ENCODE data around the gene MSI2.

The MSI2 gene

DNA sequence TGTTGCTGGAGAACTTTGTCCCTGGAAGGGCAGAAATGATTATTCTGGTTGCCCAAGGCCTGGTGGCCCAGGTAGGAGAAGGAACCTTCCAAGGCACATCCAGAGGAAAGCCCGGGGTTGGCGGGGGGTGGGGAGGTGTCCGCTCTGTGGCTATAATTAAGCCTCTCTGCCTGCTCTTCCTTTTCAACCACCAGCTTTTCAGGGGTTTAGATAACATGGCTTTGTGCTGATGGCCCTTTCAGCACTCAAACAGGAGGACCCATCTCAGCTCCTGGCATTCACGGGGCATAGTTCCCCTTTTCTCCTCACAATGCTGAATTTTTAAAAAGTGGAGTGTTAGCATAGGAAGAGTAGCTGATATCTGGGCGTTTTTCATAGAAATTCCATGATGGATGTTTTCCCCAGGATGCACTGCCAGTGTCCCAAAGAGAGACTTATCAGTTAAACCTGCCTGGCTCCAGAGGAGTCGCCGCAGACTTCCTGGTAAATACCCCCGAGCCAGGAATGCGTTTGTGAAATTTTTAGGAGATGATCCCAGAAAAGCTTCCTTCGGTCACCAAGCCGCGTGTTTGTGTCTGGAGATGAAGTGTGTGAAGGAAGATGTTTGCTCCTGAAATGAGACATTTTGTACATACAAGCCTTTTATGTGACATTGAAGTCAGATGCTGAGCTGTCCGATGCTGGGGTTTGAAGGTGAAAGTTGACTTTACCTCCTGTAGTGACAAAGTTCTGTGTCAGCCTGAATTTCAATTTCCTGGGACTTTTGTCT lies 188.5 kb downstream of the MSI2 start:
- no peak for DNase-seq

DNA sequence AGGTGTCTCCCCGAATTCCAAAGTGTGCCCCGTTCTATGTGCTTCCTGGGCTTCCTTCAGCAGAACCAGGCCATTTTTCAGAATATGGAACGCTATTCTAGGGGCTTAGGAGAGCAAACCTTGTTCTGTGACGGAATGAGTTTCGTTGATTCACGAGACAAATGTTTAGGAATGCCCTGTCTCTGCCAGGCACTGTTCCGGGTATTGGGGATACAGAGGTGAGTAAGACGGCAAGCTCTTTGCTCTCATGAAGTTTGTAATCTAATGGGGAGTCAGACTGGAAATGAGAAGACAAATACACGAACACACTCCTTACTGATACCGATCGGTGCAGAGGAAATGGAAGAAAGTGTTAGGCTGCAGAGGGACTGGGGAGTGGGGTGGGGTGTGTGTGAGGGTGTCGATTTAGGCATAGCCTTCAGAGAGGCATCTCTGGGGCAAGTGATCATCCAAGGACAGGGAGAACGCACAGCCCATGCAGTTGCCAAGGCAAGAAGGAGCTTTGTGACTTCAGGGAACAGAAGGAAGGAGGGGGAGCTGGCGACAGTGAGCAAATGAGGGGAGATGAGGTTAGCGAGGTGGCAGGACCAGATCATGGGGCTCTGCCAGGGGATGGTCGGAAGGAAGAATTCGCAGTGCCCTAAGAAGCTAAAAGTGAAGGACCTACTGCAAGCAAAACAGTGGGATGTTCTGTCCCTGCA lies 189.6 kb downstream of the MSI2 start:
- DNase-seq: no peak

DNA sequence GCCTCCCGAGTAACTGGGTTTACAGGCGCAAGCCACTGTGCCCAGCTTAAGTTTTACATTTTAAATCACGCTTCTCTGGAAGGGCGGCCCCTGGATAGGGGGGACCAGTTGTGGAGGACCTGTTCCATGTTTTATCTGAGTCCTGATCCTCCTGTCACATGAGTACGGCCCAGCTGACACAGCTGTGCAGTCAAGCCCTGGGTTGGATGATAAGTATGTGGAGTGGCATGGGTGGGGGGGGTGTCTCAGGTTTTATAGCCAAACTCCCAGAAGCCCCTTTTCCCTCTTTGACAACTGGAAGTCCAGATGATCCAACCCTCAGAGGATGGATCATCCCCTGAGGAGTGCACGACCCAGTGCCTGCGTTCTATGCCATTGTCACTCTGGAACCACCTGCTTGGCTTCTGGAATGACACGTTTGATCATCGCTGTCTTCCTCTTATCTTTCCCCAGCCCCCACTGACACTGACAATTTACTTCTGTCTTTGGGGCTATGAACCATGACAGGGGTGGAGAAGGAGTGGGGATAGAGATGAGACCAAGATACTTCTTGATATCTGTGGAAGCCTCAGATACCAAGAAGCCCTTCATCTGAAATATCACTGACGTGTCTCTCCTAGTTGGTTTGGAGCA lies 191.2 kb downstream of the MSI2 start:
- DNase-seq: no peak

DNA sequence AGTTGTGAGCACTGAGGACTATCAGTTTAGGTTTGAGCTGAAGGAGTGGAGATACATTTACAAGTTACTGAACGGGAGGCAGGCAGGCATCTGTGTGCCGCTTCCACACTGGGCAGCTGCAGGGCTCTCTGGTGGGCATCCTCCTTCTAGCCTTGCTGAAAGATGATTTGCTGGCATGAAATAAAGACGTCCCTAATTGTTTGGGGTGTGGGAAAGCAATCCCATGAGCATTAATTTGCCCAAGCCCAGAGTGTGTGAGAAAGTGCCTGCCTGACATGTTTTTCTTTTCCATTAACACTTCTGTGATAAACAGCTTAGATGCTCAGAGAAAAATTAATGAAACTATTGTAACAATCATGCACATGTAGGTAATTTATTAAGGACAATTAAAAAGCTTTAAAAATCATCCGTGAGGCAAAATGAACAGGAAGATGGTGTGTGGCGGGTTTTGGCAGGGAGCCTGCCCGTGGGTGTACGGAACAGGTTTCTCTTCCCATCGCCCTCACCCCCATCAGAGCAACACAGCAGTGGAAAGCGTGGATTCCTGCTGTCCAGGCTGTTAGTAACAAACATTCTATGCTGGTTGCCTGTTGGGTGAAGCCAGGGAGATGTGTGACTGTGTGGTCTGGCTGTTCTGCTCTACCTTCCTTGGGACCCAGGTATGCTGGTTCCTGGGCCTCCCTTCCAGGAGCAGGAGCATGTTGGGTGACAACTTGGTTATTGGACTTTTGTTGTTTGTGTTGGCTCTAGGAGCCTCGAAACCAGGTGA lies 191.9 kb downstream of the MSI2 start:
- no peak for DNase-seq

DNA sequence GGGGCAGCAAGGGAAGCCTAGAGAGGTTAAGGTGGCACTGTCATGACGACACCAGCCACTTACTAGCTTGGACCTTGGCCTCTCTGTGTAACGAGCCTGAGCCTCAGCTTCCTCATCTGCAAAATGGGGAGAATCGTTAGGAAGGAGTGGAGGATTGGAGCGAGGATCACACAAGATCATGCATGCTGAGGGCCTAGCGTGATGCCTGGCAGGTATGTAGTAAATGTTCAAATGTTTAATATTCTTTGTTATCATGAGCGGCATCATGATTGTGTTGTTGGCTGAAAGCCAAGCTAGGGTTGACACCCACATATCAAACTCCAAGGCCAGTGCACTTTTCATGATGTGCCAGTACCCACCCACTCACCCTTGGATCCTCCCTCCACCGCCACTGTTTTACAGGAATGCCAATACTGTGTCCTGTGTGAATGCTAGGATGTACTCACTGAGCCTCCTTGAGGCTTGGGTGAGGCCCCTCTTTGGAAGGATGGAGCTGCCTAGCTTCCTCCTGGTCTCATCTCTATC lies 192.5 kb downstream of the MSI2 start:
- no peak for DNase-seq

DNA sequence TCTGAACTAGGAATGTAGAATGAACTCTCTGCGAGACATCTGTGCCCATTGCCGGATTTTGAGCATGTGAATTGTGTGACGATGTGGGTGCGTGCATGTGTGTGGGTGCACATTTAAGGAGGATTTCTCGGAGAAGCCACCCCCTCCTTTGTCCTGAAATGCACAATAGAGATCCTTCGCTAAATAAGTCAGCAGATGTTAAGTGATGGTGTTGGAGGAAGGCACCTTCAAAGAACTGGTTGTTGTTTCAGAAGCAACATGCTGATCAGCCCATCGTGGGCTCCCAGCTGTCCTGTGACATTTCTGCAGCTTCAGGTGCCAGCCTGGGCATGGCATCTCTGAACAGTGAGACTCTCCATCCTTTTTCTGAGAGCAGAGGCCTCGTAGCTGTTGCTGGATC lies 194.9 kb downstream of the MSI2 start:
- DNase-seq: no peak

DNA sequence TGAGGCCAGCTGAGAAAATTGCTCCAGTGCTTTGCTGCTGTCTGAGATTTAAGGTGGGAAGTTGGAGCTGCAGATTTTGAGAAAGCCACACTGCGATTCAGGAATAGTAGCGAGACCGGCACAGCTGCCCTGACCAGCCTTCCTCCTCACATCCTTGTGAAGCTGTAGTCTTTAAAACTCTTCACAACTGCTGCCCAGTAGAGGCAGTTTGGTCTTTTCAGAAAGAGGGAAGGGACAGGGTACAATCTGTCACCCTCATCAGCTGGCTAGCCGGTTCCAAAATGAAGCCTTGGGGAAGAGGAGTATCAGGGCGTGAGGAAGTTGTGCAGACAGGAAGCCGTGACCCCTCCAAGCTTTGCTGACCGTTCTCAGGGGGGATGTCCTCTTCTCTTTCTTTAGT lies 195.3 kb downstream of the MSI2 start:
- DNase-seq: no peak

DNA sequence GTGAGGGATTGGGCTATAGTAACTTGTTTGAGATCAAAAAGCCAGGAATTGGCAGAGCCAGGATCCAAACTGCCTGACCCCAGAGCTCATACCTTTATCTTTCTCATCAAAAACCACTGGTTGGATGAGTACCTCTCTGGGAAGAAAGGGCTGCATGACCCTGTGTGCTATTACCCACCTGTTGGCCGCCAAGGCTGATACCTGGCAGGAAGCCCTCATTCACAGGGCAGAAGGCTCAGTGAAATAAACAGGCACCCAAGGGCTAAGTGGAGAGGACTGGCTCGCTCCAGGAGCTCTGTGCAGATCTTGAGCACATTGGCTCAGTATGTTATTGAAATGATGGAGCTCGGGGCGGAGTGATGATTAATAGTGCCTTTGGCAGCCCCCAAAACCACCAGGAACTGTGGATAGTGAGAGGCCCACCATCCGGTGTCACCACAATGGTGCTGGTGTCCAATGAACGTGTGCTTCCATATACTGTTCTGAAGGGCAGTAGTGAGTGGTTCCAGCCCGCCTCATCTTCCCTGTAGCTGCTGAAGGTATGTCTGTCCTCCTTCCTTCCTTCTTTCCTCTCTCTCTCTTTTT lies 197.6 kb downstream of the MSI2 start:
- DNase-seq: no peak

DNA sequence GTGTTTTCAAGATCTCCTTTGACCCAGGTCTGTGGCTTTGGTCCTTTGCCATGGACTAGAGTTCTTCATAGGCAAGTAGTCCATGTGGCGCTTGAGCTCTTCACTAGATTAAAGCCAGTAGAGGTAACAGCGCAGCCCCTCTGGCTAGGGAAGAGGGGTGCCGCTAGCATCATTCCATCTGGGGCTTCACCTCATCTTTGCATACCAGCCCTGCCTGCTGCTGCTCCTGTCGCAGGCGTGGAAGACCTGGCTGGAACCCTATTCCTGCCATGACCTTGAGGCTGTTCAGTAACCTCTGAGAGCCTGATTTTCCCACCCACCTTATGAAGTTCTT lies 198.4 kb downstream of the MSI2 start:
- DNase-seq: no peak

DNA sequence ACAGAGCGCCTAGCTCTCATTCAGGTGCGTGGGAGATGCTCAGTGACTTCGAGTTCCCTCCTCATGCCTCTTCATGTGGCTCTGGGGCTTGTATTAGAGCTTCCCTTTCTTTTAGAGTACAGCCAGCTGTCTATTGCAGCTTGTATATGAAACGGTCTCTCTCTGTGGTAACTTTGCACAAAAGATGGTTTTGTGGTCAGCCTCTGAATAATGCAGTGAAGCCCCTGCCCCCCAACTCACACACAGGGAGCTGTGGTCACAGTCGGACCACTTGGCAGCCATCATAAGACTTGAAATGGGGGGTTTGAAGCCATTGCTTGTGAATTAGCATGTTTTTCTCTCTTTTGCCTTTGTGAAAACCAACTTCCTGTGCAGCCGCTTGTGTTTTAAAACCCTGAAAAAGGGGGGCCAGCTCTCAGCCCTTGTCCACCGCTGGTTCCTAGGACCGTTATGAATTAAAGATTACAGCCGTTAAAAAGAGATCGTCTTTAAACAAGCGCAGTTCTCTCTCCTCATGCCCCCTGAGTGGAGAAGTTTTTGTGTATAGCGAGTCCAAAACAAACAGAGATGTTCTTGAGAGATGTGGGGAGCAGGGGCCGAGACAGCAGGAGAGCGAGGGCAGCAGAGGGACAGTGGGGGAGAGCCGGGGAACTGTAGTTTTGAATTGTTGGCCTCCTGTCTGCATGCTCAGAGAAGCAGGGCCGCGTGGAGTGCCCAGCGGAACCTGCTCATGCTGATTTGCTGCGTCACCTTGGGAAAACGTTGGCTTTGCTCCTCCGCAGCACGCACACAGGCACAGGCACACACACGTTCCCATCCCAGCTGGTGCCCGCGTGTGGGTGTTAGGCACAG lies 199.0 kb downstream of the MSI2 start:
- DNase-seq: no peak

DNA sequence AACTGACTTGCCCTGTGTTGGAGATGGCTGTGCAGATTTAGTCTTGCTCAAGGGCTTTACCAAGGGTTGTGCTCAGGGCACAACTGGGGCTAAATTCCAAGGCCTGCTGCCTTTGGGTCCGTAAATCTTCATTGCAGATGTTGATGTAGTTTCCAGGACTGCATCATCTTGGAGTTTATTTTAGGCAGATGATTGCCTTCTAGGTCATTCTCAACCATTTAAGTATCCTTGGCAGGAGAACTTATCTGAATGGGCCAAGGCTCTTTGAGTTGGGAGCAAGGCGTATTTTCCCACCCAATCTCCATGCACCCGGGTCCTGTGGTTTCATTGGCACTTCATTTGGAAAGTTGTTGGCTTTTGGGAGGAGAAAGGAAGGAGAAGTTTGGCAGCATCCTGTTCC lies 200.3 kb downstream of the MSI2 start:
- no peak for DNase-seq

DNA sequence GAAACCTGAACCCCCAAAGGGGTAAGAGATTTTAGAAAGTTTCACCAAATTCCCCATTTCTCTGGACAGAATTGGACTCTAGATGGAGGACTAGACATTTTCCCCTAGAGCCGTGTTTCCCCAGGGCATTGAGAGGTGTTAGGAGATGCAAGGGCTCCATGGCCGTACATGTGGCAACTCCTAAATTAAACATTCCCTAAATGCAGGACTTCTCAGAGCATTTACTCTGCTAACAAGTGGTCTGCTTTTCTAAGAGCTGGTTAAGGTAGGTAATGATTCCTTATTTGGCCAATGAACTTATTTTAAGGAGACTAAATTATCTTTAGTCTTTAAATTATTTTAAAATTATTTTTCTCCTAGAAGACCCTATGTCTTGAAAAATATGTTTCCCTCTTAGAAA lies 200.9 kb downstream of the MSI2 start:
- no peak for DNase-seq

DNA sequence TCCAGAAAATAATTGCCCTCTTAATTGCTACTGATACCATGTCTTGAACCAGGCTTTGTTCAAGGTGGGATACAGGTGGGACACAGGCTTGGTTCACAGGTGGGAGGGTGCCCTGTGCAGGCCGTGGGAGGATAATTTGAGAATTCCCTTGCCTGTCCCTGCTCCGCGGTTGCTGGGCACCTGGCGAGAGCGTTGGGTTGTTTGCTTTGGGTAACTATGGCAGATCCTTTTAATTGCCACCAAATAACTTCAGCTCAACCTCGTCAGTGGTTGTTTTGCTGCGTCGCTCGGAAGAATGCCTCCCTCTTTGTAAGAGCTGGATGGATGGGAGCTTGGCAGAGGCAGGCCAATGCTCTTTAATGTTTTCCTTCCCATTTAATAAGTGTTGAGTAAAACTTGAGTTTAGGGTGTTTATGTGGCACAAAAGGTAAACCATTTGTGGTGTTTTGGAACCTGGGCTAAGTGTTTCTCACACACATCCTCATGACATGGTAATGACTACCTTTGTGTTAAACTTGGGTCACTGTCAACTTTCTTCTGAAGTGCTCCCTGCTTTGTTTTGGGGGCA lies 202.5 kb downstream of the MSI2 start:
- DNase-seq: no peak

DNA sequence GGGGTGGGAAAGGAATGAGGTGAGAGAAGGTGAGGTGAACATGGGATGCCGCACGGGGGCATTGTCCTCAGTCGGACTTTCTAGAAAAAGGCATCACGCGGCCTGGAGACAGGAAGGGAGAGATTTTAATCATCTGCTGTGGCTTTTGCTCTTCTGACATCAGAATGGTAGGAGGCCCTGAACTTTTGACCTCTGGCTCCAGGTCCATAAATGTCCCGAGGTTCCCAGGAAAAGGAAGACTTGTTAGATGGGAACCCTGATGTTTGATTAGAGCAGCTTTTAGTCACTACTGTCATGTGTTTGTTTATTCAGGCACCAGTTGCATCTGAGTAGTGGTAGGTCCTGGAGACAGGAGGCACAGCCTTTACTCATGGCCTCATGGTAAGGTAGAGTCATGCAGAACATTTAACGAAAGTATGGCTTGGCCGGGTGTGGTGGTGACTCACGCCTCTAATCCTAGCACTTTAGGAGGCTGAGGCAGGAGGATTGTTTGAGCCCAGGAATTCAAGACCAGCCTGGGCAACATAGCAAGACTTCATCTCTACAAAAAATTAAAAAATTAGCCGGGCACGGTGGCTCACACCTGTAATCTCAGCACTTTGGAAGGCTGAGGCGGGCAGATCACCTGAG lies 203.1 kb downstream of the MSI2 start:
- no peak for DNase-seq

DNA sequence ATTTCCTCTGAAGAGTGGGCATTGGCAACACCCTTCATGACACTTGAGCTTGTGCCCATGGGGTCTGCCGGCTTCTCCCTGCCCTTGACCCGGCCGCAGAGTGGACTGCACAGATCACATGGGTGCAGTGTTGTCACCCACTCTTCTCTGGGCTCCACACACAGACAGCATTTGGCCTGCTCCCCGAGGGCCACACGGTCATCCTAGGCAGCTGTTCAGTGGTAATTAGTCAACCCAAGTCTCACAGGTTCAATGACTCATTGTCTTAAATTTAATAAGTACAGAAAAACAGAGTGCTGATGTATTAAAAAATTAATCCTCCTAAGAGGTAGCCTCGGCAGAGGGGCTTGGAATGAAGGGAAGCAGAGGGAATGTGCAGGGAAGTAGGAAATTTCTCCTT lies 204.8 kb downstream of the MSI2 start:
- no peak for DNase-seq

DNA sequence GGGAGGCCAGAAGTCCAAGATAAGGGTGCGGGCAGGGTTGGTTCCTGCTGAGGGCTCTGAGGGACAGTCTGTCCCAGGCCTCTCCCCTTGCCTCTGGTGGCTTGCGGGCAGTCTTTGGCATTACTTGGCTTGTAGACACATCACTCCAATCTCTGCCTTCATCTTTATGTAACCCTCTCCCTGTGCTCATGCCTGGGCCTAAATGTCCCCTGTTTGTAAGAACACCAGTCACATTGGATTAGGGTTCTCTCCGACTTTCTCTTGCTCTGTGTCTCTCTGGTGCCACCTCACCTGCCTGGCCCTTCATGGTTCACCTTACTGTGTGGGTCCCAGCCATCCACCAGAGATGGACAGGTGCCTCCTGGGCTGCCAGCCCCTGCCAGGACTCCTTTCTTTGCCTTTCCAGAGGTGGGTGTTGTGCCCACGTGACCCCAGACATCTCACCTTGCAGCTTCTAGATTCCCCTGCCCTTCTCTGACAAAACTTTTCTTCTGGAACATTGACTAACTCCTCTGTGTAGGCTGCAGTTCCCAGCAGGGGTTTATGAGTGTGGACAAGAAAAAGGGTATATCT lies 205.8 kb downstream of the MSI2 start:
- no peak for DNase-seq

DNA sequence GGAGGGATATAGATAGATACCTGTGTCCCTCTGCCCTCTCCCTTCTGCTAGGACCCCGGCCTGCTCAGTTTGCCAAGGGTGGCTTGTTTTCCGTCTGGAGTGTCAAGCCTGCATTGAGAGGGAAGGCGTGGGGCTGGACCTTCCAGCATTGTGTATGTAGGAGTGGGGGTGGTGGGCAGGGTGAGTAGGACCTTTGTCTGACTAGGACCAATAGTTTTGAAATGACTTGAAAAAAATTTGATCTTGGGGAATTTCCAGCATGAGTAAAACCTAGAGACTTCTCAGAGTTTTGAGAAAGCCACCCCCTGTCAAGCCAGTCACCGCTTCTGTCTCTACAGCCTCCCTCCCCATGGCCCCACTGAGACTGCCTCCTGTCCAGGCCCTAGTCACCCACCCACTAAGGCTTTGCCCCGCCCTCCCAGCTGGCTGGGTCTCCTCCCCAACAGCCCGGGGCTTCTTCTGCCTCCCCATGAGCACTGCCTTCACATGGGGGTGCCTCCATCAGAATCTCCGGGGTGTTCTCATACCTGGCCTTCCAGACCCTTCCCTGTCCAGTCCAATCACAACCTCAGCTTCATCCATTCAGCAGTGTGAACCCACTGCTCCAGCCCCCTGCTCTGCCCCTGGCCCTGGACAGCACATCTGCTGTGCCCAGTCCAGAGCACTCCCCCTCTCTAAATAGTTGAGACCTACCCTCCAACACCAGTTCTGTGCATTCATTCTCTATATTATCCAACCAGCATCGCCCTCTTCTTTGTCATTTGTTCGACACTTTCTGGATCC lies 207.0 kb downstream of the MSI2 start:
- DNase-seq: no peak

DNA sequence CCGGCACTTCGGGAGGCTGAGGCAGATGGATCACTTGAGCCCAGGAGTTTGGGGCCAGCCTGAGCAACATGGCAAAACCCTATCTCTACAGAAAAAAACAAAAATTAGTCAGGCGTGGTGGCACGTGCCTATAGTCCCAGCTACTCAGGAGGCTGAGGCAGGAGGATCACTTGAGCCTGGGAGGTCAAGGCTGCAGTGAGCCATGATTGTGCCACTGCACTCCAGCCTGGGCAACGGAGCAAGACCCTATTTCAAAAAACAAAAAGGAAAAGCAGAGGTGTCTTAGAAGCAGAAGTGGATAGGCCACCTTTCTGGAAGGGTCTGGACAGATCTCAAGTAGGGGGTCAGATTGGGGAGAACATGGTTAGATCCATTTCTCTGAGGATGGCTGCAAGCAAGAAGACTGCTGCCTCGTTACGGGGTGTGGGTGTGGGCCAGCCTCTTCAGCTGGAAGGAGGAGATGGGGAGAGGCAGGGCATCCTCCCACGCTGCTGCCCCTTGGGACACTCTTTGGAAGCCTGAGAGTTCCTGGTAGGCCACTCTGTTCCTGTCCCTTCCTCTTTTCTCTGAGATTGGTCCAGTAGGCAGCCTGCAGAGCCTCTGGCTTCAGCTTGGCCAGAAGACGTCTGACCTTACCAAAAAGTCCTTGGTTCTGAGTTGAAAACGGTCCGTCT lies 208.0 kb downstream of the MSI2 start:
- DNase-seq: no peak

DNA sequence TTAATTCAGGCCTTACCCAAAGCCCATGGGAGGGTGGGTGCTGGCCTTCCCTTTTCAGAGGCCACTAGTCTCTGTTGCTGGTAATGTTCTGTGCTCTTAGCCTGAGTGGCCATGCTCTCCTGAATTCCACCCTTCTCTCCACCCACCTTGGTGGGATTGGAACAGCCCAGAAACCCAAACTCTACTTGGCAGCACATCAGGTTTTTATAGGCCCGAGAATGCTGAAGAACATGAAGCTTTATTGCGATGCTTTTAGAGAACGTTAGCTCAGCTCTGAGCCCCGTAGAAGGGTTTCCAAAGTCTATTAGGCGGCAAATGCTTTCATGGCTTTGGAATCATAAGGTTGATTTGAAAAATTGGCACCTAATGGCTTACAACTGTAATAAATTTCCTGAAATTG lies 209.3 kb downstream of the MSI2 start:
- DNase-seq: no peak

All from NCI-H1930 (cell line).